OCI-LY3 (cell line): Measurements from ENCODE around the gene TMEM72.

ENCODE experiments used
- H2AFZ ChIP-seq: fragments of 200-600, 300-600 bp; shearing (Covaris generic); 2 replicates; pipeline ENCODE4 v1.6.0; 2014; ENCODE audit warnings: antibody characterized with exemption, low read depth, low read length
- H3K27ac ChIP-seq: fragments of 200-600, 300-600 bp; sonication (generic); 2 replicates; pipeline ENCODE4 v1.5.1; 2014; ENCODE audit warnings: mild to moderate bottlenecking, low read length, moderate library complexity, mixed read lengths
- H3K27me3 ChIP-seq: fragments of 200-600, 300-600 bp; sonication (generic); 2 replicates; pipeline ENCODE4 v1.6.1; 2014; ENCODE audit warnings: low read depth, low read length, mixed read lengths
- H3K36me3 ChIP-seq: fragments of 200-600, 300-600 bp; sonication (generic); replicated peaks from 2 replicates; pipeline ENCODE3; 2014; ENCODE audit warnings: low read depth, low read length, mixed read lengths
- H3K4me1 ChIP-seq: fragments of 300-600, 200-600 bp; sonication (generic); 2 replicates; pipeline ENCODE4 v1.6.1; 2014; ENCODE audit warnings: low read length, mixed read lengths
- H3K4me2 ChIP-seq: fragments of 200-600, 300-600 bp; sonication (generic); 2 replicates; pipeline ENCODE4 v1.6.1; 2014; ENCODE audit warnings: low read length, mixed read lengths
- H3K4me3 ChIP-seq: fragments of 300-600, 200-600 bp; sonication (generic); 2 replicates; pipeline ENCODE4 v1.5.1; 2014; ENCODE audit warnings: antibody characterized with exemption, mild to moderate bottlenecking, low read length, moderate library complexity
- H3K79me2 ChIP-seq: fragments of 300-600, 200-600 bp; shearing (Covaris generic); 2 replicates; pipeline ENCODE4 v1.6.1; 2014; ENCODE audit warnings: mild to moderate bottlenecking, low read length, mixed read lengths
- H3K9ac ChIP-seq: fragments of 300-600, 200-600 bp; shearing (Covaris generic); 2 replicates; pipeline ENCODE4 v1.6.0; 2014; ENCODE audit warnings: mild to moderate bottlenecking, low read length, moderate library complexity
- H3K9me3 ChIP-seq: fragments of 200-600, 300-600 bp; shearing (Covaris generic); 2 replicates; pipeline ENCODE4 v1.6.1; 2014; ENCODE audit warnings: low read length, mixed read lengths; ENCODE audit not compliant: insufficient read depth
- H4K20me1 ChIP-seq: fragments of 200-600, 300-600 bp; sonication (generic); 2 replicates; pipeline ENCODE4 v1.6.1; 2016; ENCODE audit warnings: low read length, mixed read lengths; ENCODE audit not compliant: insufficient read depth
- EZH2phosphoT487 ChIP-seq: fragments of 200-600 bp; shearing (Covaris generic); IDR thresholded peaks from 2 replicates; pipeline ENCODE4 v1.6.1; 2018; ENCODE audit warnings: antibody characterized with exemption, mixed run types, low read depth
- TF ChIP-seq, protein P1 (sequence below): fragments of 200-600, 300-600 bp; sonication (generic); IDR thresholded peaks from 2 replicates; pipeline ENCODE4 v1.5.1; 2014; ENCODE audit warnings: antibody characterized with exemption, low read length, low read depth

TMEM72 gene

DNA sequence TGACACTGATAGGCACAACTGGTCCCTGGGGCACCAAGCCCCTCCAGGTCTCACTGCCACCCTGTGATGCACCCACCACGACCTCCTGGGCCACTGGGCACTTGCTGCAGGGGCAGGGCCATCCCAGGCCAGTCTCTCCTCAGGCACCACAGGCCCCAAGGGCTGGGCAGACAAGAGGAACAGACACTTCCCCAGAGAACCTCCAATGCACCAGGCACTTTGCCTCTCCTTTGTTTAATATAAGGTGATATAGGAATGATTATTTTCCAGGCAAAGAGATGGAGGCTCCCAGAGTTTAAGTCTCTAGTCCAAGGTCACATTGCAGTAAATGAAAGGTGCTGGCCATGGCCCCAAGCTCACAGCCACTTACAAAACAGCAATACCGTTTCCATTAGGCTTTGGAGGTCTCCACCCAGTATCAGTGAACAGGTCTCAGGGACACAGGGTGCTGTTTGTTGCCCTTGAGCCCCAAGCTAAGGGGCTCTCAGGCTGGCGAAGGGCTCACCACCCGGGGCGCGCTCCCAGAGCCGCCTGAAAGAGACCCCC, 63.0 kb downstream of the TMEM72 start:
- peak overlapping the region; percentile 100 for H3K4me2 ChIP-seq
- no peaks in the 10 kb centered on the region for H4K20me1 ChIP-seq
- peak overlapping the region; percentile 61 for H3K27ac ChIP-seq
- H3K79me2 ChIP-seq = no peaks in the 10 kb centered on the region
- H3K9me3 ChIP-seq = no peaks in the 10 kb centered on the region
- peak overlapping the region; percentile 79 for H3K4me3 ChIP-seq
- peaks cover 41% of the 10 kb centered on the region for H3K4me1 ChIP-seq
- peak overlapping the region; percentile 82 for H2AFZ ChIP-seq
- H3K36me3 ChIP-seq = no peaks in the 10 kb centered on the region
- H3K27me3 ChIP-seq = no peaks in the 10 kb centered on the region
- H3K9ac ChIP-seq = peak overlapping the region; percentile 84
- TF ChIP-seq, protein P1, sequence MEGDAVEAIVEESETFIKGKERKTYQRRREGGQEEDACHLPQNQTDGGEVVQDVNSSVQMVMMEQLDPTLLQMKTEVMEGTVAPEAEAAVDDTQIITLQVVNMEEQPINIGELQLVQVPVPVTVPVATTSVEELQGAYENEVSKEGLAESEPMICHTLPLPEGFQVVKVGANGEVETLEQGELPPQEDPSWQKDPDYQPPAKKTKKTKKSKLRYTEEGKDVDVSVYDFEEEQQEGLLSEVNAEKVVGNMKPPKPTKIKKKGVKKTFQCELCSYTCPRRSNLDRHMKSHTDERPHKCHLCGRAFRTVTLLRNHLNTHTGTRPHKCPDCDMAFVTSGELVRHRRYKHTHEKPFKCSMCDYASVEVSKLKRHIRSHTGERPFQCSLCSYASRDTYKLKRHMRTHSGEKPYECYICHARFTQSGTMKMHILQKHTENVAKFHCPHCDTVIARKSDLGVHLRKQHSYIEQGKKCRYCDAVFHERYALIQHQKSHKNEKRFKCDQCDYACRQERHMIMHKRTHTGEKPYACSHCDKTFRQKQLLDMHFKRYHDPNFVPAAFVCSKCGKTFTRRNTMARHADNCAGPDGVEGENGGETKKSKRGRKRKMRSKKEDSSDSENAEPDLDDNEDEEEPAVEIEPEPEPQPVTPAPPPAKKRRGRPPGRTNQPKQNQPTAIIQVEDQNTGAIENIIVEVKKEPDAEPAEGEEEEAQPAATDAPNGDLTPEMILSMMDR = no peak
- TF ChIP-seq EZH2phosphoT487 = no peak

DNA sequence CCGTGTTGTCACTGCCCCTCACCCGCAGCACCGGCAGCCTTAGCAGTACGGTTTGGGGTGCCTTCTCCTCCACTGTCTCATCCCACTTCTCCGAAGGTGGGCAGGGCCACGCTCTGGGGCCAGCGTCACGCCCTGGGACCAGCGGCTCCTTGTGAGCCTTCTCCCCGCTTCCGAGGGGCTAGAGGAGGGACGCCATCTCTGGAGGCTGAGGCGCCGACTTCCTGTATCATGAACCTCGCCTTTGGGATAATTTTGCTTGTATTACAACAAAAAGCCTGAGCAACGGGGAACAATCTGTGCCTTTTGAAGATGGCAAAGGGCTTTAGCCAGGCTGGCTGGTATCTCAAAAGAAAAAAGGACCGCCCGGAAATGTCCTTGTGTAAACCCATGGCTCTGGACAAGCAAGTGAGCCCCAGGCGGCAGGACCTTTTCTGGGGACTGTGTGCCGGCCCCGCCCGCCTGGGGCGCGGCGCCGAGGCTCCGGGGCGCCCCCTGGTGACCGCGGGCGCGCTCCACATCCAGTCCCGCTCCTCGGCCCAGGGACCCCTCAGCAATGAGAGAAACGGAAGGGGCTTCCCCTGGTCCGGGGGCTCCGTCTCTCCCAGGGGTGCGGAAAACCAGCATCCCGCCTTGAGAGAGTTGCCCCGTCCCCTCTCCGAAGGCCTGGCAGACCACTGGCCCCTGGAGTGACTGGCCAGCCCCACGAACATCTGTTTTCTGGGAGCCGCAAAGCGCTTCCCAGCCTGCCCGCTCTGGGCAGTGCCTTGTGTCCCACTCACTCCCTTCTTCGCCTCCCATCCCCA, 63.7 kb downstream of the TMEM72 start:
- no peaks in the 10 kb centered on the region for H3K9me3 ChIP-seq
- no peaks in the 10 kb centered on the region for H3K79me2 ChIP-seq
- peak overlapping the region; percentile 100 for H3K4me2 ChIP-seq
- no peaks in the 10 kb centered on the region for H3K27me3 ChIP-seq
- H4K20me1 ChIP-seq = no peaks in the 10 kb centered on the region
- H3K4me3 ChIP-seq = peak overlapping the region; percentile 79
- peak overlapping the region; percentile 82 for H2AFZ ChIP-seq
- H3K4me1 ChIP-seq = peaks cover 47% of the 10 kb centered on the region
- H3K9ac ChIP-seq = peak overlapping the region; percentile 84
- H3K36me3 ChIP-seq = no peaks in the 10 kb centered on the region
- H3K27ac ChIP-seq = peak overlapping the region; percentile 61
- TF ChIP-seq, protein P1 = peak; percentile 72
- no peak for TF ChIP-seq EZH2phosphoT487

DNA sequence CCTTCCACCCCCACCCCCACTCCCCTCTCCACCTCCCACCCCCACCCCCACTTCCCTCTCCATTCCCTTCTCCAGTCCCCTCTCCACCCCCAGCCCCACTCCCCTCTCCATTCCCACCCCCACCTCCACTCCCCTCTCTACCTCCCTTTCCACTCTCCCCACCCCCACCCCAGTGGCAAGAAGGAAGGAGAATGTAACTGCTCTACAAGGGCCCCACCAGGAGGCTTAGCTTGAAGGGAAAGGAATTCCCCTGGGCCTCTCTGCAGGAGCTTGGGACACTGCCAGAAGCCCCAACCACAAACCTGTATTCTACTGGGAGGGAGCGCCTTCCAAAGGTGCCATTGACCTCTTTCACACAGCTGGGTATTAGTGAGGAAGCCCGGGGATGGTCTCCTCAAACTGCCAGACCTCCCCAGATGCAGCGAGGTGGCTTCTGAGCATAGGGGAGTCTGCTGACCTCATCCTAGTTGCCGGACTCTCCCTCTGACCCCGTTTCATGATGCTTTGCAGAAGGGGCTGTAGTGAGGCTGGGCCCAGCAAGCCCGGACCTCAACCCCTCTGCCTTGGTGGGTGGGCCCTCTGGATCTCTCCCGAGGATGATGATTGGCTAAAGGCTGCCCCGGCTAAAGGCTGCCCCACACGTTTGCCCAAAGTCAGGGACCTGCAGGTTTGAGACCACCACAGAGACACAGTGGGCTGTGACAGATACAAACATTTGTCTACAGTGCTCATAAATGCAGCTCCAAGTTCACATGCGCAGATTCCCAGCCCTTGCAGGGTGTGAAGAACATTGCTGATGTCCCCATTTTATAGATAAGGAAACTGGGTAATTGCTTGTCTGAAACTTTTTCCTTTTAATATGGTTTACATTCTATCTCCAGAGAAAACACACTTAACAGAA, 64.5 kb downstream of the TMEM72 start:
- H2AFZ ChIP-seq = no peak overlapping the region
- H3K9ac ChIP-seq = no peak overlapping the region
- no peaks in the 10 kb centered on the region for H3K9me3 ChIP-seq
- peak overlapping the region; percentile 24; the same call in 1 of the 2 replicates for H3K4me2 ChIP-seq
- no peak overlapping the region for H3K27ac ChIP-seq
- H3K4me3 ChIP-seq = 0 out of 2 replicates have a peak overlapping the region, but pooled peaks have one; percentile 79
- no peaks in the 10 kb centered on the region for H3K27me3 ChIP-seq
- no peaks in the 10 kb centered on the region for H4K20me1 ChIP-seq
- peaks cover 56% of the 10 kb centered on the region for H3K4me1 ChIP-seq
- no peak for TF ChIP-seq EZH2phosphoT487
- TF ChIP-seq, protein P1 = no peak
- H3K79me2 ChIP-seq = no peaks in the 10 kb centered on the region
- H3K36me3 ChIP-seq = no peaks in the 10 kb centered on the region
